Pons (tissue), 1 donor: Measurements from ENCODE around the gene HDAC4.

Experiments used
- DNase-seq: peaks from one replicate; pipeline ENCODE4 v3.0.0-alpha.2; 2016; ENCODE audit warnings: low spot score

Gene HDAC4

GRCh38 chr2:239062743-239063142 is 338.1 kb downstream of the HDAC4 start:
- no peak for DNase-seq

GRCh38 chr2:239061824-239062570 is 338.8 kb downstream of the HDAC4 start:
- no peak for DNase-seq

- DNase-seq: no peak
Measured at GRCh38 chr2:239061121-239061666, 339.6 kb downstream of the HDAC4 start.

GRCh38 chr2:239060676-239061075 is 340.1 kb downstream of the HDAC4 start:
- DNase-seq: no peak

- no peak for DNase-seq
Measured at GRCh38 chr2:239059854-239060253, 341.0 kb downstream of the HDAC4 start.

GRCh38 chr2:239058766-239059165 is 342.1 kb downstream of the HDAC4 start:
- DNase-seq: no peak

- no peak for DNase-seq
Measured at GRCh38 chr2:239057533-239057932, 343.3 kb downstream of the HDAC4 start.

- DNase-seq: no peak
Measured at GRCh38 chr2:239056611-239057010, 344.2 kb downstream of the HDAC4 start.

GRCh38 chr2:239055756-239056493 is 344.9 kb downstream of the HDAC4 start:
- no peak for DNase-seq

GRCh38 chr2:239054921-239055320 is 345.9 kb downstream of the HDAC4 start:
- DNase-seq: no peak

GRCh38 chr2:239053801-239054503 is 346.9 kb downstream of the HDAC4 start:
- no peak for DNase-seq

- no peak for DNase-seq
Measured at GRCh38 chr2:239052798-239053665, 347.8 kb downstream of the HDAC4 start.

- no peak for DNase-seq
Measured at GRCh38 chr2:239051891-239052445, 348.9 kb downstream of the HDAC4 start.

- no peak for DNase-seq
Measured at GRCh38 chr2:239050252-239050649, 350.6 kb downstream of the HDAC4 start.

GRCh38 chr2:239049421-239050251 is 351.2 kb downstream of the HDAC4 start:
- no peak for DNase-seq

- no peak for DNase-seq
Measured at GRCh38 chr2:239048736-239049135, 352.1 kb downstream of the HDAC4 start.

- DNase-seq: no peak
Measured at GRCh38 chr2:239047861-239048260, 353.0 kb downstream of the HDAC4 start.

GRCh38 chr2:239047420-239047819 is 353.4 kb downstream of the HDAC4 start:
- DNase-seq: no peak

- no peak for DNase-seq
Measured at GRCh38 chr2:239046822-239047221, 354.0 kb downstream of the HDAC4 start.

GRCh38 chr2:239044336-239044735 is 356.5 kb downstream of the HDAC4 start:
- DNase-seq: no peak
